ENCODE results near the gene OR8A1. TPM values are rescaled to one million over a fixed set of nuclear protein-coding genes. Genes with fewer than 3 reads are reported as not detected.

The OR8A1 gene
- total RNA-seq, 6 donors from 2014 or later: not detected

DNA sequence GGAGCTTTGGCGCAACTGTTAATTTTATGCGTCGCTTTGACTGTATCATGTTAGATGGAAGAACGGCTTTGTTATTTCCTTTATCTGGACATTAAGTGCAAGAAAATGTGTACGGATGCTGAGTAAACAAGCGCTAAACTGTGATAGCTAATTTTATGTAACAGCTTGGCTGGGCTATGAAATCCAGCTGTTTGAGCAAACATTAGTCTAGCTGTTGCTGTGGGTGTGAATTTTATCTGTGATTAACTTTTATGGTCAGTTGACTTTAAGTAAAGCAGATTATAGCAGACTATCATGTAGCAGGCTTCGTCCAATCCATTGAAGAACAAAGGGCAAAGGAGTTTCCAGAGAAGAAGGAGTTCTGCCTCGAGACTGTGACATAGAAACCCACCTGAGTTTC is 14.0 kb downstream of the OR8A1 start:
- no peaks in the 10 kb centered on the region for H3K27me3 ChIP-seq
- H3K27ac ChIP-seq: no peak overlapping the region
- ATAC-seq (ENCODE audit: low FRiP score in 2 of 2) (no peak), DNase-seq (no peak)
- H3K9me3 ChIP-seq: no peaks in the 10 kb centered on the region
- H3K4me1 ChIP-seq: peaks cover 0 to 7% (median 2%) of the 10 kb centered on the region in 4 donors
- TF ChIP-seq EP300 (IDR thresholded peaks at IDR 0.05) (no peak), POLR2AphosphoS5 (IDR thresholded peaks at IDR 0.05) (no peak), POLR2A (IDR thresholded peaks at IDR 0.05) (no peak)
- TF ChIP-seq, protein P1, sequence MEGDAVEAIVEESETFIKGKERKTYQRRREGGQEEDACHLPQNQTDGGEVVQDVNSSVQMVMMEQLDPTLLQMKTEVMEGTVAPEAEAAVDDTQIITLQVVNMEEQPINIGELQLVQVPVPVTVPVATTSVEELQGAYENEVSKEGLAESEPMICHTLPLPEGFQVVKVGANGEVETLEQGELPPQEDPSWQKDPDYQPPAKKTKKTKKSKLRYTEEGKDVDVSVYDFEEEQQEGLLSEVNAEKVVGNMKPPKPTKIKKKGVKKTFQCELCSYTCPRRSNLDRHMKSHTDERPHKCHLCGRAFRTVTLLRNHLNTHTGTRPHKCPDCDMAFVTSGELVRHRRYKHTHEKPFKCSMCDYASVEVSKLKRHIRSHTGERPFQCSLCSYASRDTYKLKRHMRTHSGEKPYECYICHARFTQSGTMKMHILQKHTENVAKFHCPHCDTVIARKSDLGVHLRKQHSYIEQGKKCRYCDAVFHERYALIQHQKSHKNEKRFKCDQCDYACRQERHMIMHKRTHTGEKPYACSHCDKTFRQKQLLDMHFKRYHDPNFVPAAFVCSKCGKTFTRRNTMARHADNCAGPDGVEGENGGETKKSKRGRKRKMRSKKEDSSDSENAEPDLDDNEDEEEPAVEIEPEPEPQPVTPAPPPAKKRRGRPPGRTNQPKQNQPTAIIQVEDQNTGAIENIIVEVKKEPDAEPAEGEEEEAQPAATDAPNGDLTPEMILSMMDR (IDR thresholded peaks at IDR 0.05): no peak
- WGBS, 2 donors: 74 to 81% methylated on average over 8 of the region's 8 CpGs
- no peak overlapping the region for H3K4me3 ChIP-seq
- no peaks in the 10 kb centered on the region for H3K36me3 ChIP-seq

DNA sequence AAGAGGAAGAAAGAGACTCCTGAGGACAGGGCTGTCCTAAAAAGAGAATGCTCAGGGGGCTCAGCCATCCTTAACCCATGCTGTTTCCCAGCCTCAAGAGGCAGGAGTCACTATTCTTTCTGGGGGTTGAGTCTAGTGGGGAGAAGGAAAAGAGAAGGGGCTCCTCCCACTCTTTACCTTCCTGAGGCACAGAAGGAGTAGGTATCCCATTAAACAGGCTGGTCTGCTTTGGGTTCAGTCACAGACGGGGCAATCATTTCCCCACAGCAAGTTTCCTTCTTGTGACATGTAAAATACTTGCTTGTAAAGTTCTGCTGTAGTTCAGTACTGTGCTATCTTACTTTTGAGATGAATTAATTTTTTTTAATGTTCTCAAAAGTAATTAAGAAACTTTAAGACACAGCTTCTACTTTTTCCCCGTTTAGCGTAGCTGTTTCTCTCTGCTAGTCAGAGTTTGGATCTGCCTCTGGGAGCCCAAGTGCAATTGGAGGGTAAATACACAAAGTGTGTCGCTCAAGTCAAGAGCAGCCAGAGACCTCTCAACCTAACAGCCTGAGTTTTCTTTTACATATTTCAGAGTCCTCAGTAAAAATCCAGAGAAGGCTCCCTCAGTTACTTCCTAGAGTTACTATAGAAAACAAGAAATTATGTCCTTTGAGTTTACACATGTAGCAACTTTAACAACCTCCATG is 15.0 kb downstream of the OR8A1 start:
- peak overlapping the region in 1 of 4 donors; percentile 23 for H3K4me3 ChIP-seq
- TF ChIP-seq POLR2A (IDR thresholded peaks at IDR 0.05) (no peak), POLR2AphosphoS5 (IDR thresholded peaks at IDR 0.05) (no peak), EP300 (IDR thresholded peaks at IDR 0.05) (no peak)
- TF ChIP-seq, protein P1 (IDR thresholded peaks at IDR 0.05): no peak
- H3K36me3 ChIP-seq: no peaks in the 10 kb centered on the region
- DNase-seq (no peak), ATAC-seq (ENCODE audit: low FRiP score in 2 of 2) (no peak)
- H3K4me1 ChIP-seq: peaks cover 0 to 7% (median 2%) of the 10 kb centered on the region in 4 donors
- no peaks in the 10 kb centered on the region for H3K9me3 ChIP-seq
- H3K27ac ChIP-seq: no peak overlapping the region
- 66 to 70% methylated on average over 4 of the region's 4 CpGs for WGBS, 2 donors
- H3K27me3 ChIP-seq: no peaks in the 10 kb centered on the region

DNA sequence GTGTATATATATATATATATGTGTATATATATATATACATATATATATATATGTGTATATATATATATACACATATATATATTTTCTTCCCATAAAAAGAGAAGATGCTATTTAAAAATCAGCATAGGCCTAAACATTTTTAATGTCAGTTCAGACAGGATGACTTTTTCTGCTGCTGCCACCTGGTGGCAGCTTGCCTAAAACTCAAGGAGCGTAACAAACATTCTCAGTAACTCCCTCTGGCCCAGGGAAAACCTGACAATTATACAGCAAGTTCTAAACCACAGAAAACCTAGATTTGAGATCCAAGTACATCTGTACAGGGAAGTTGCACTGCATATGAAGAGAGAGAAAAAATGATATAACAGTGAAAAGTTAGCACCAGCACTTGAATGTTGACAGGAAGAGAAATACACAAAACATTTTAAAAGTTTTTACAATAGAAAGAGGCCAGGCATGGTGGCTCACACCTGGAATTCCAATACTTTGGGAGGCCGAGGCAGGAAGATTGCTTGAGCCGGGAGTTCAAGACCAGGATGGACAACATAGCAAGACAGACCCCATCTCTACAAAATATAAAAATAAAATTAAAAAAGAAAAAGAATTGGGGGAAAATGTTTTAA is 16.6 kb downstream of the OR8A1 start:
- H3K27ac ChIP-seq: no peak overlapping the region
- ATAC-seq (ENCODE audit: low FRiP score in 2 of 2) (peak in 1 of 2 donors; percentile 53), DNase-seq (peak in 1 of 2 donors; percentile 39)
- TF ChIP-seq, protein P1 (IDR thresholded peaks at IDR 0.05): peak; percentile 21 to 57 (median 40)
- TF ChIP-seq POLR2AphosphoS5 (IDR thresholded peaks at IDR 0.05) (no peak), EP300 (IDR thresholded peaks at IDR 0.05) (no peak), POLR2A (IDR thresholded peaks at IDR 0.05) (no peak)
- H3K27me3 ChIP-seq: no peaks in the 10 kb centered on the region
- peaks cover 0 to 7% (median 2%) of the 10 kb centered on the region in 4 donors for H3K4me1 ChIP-seq
- WGBS, 2 donors: 42 to 49% methylated on average over 3 of the region's 3 CpGs
- no peak overlapping the region for H3K4me3 ChIP-seq
- H3K36me3 ChIP-seq: no peaks in the 10 kb centered on the region
- no peaks in the 10 kb centered on the region for H3K9me3 ChIP-seq

DNA sequence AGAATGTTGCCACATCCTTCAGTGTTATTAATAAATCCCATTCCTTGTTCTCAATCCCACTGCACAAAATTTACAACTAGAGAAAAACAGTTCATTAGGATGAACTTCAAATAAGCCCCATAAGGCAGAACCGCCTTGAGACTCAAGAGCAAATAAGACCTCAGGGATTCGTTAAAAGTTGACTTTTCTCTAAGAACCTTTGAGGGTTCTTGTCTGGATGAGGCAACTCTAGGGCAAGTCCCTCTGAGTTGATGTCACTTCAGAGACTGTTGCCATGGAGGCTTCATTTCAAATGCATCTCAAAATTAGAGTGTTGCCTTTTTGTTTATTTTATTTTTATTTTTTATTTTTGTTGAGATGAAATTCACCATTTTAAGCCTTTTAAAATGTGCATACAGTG is 21.6 kb downstream of the OR8A1 start:
- TF ChIP-seq POLR2A (IDR thresholded peaks at IDR 0.05) (no peak), EP300 (IDR thresholded peaks at IDR 0.05) (no peak), POLR2AphosphoS5 (IDR thresholded peaks at IDR 0.05) (no peak)
- TF ChIP-seq, protein P1 (IDR thresholded peaks at IDR 0.05): no peak
- DNase-seq: no peak
- Histone ChIP-seq H3K36me3 (no peaks in the 10 kb centered on the region), H3K9me3 (no peaks in the 10 kb centered on the region), H3K4me1 (no peaks in the 10 kb centered on the region), H3K4me3 (no peak overlapping the region), H3K27me3 (no peaks in the 10 kb centered on the region), H3K27ac (no peak overlapping the region)
- ATAC-seq (ENCODE audit: low FRiP score in 2 of 2): no peak
- 48 to 71% methylated on average over 2 of the region's 2 CpGs for WGBS, 2 donors
